Tibial artery (tissue), 4 donors: ENCODE results near the gene REM1.

Source experiments
- DNase-seq, 2 donors: peaks; one replicate each; pipeline ENCODE4 v3.0.0-alpha.2; 2019
- H3K27ac ChIP-seq, 2 donors: fragments of 200-600 bp; sonication (generic) in 1 of 2; 1 replicate in 1 of 2; 2 replicates in 1 of 2; pipeline ENCODE4 v1.5.1; 2018 to 2019; ENCODE audit warnings: mild to moderate bottlenecking in 1 of 2
- H3K27me3 ChIP-seq, 2 donors: fragments of 200-600 bp; sonication (generic) in 1 of 2; one replicate each; pipeline versions ENCODE4 v1.5.1 to v1.6.0; 2016 to 2019
- H3K36me3 ChIP-seq, 3 donors: fragments of 200-600 bp; sonication (generic) in 2 of 3; one replicate each; pipeline ENCODE4 v1.5.1; 2016 to 2019; ENCODE audit warnings: mild to moderate bottlenecking in 2 of 3
- H3K4me1 ChIP-seq, 4 donors: fragments of 200-600 bp; sonication (generic) in 2 of 4; 1 replicate in 3 of 4; 2 replicates in 1 of 4; pipeline ENCODE4 v1.5.1; 2016 to 2019
- H3K4me3 ChIP-seq, 2 donors: fragments of 200-600 bp; sonication (generic) in 1 of 2; 1 replicate in 1 of 2; 2 replicates in 1 of 2; pipeline ENCODE4 v1.5.1; 2018 to 2019; ENCODE audit warnings: mild to moderate bottlenecking in 2 of 2
- H3K9me3 ChIP-seq, 3 donors: fragments of 200-600 bp; sonication (generic) in 1 of 3; one replicate each; pipeline ENCODE4 v1.5.1; 2016 to 2019
- intact Hi-C: fragments of 100-400 bp; cut with DNase I; formaldehyde crosslinking; loops from one replicate; pipeline ENCODE4 v1.15.0; 2023; ENCODE audit warnings: low total_unique reads
- TF ChIP-seq, protein P1 (sequence below), 2 experiments: fragments of 200-600 bp in 1 of 2; fragments of 450-650 bp in 1 of 2; IDR thresholded peaks; one replicate each; pipeline ENCODE4 v1.5.1; 2017 to 2019; ENCODE audit warnings: antibody characterized with exemption in 2 of 2, mild to moderate bottlenecking in 1 of 2, moderate library complexity in 1 of 2

The REM1 gene

GRCh38 chr20:31490752-31491151 is 15.7 kb downstream of the REM1 start:
- no peak overlapping the region for H3K27ac ChIP-seq
- no peaks in the 10 kb centered on the region for H3K36me3 ChIP-seq
- H3K4me1 ChIP-seq, result peaks cover 0 to 14% (median 4%) of the 10 kb centered on the region in 4 donors
- intact Hi-C loops, result no loop called here
- H3K27me3 ChIP-seq, result no peaks in the 10 kb centered on the region
- no peak overlapping the region for H3K4me3 ChIP-seq
- no peak for DNase-seq
- H3K9me3 ChIP-seq, result no peaks in the 10 kb centered on the region
- TF ChIP-seq, protein P1, sequence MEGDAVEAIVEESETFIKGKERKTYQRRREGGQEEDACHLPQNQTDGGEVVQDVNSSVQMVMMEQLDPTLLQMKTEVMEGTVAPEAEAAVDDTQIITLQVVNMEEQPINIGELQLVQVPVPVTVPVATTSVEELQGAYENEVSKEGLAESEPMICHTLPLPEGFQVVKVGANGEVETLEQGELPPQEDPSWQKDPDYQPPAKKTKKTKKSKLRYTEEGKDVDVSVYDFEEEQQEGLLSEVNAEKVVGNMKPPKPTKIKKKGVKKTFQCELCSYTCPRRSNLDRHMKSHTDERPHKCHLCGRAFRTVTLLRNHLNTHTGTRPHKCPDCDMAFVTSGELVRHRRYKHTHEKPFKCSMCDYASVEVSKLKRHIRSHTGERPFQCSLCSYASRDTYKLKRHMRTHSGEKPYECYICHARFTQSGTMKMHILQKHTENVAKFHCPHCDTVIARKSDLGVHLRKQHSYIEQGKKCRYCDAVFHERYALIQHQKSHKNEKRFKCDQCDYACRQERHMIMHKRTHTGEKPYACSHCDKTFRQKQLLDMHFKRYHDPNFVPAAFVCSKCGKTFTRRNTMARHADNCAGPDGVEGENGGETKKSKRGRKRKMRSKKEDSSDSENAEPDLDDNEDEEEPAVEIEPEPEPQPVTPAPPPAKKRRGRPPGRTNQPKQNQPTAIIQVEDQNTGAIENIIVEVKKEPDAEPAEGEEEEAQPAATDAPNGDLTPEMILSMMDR (IDR thresholded peaks at IDR 0.05), result no peak

DNA sequence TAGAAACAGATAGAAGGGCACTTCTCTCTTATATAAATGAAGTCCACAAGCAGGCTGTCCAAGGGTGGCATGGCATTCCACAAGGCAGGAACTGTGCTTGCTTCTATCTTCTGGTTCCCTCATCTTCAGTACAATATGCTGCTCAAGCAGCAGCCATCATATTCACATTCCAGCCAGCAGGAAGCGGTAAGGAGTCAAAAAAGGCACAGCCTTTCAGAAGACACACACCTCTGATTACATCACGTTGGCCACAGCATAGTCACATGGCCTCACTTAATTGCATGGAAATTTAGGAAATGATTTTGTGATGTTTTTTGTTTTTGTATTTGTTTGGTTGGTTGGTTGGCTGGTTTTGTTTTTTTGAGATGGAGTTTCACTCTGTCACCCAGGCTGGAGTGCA is 19.0 kb downstream of the REM1 start:
- Histone ChIP-seq H3K27ac (no peak overlapping the region), H3K4me3 (no peak overlapping the region), H3K4me1 (peaks cover 0 to 29% (median 16%) of the 10 kb centered on the region in 4 donors), H3K9me3 (no peaks in the 10 kb centered on the region), H3K27me3 (no peaks in the 10 kb centered on the region), H3K36me3 (no peaks in the 10 kb centered on the region)
- TF ChIP-seq, protein P1 (IDR thresholded peaks at IDR 0.05), result peak; percentile 18 to 24
- intact Hi-C loops, result no loop called here
- no peak for DNase-seq

DNA sequence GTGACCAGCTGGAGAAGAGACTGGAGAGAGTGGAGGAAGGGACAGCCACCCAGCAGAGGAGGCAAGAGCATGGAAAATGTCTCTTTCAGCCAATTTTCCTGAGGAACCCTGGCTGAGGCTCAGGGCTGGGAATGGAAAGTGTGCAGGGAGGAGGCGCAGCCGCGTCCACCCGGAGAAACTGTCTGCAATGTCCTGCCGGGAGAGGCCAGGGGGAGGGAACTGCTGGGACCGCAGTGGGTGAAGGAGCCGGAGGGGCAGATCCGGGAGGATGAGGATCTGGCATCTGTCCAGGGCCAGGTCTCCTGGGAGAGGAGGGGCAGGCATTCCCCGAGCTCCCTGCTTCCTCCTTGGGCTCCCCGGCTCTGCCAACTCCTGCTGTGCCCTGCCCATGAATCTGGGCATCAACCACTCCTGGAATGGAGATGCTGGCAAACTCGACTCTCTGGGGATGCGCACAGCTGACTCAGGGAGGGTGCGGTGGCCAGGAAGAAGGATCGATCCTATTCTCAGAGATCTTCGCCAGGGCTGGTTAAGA is 21.7 kb downstream of the REM1 start:
- Histone ChIP-seq H3K27me3 (no peaks in the 10 kb centered on the region), H3K36me3 (no peaks in the 10 kb centered on the region), H3K27ac (peak overlapping the region; percentile 62 to 73), H3K4me3 (peak overlapping the region; percentile 33 to 41), H3K4me1 (peaks cover 0 to 29% (median 16%) of the 10 kb centered on the region in 4 donors), H3K9me3 (no peaks in the 10 kb centered on the region)
- intact Hi-C loops, result no loop called here
- TF ChIP-seq, protein P1 (IDR thresholded peaks at IDR 0.05), result no peak
- peak; percentile 63 to 92 for DNase-seq

DNA sequence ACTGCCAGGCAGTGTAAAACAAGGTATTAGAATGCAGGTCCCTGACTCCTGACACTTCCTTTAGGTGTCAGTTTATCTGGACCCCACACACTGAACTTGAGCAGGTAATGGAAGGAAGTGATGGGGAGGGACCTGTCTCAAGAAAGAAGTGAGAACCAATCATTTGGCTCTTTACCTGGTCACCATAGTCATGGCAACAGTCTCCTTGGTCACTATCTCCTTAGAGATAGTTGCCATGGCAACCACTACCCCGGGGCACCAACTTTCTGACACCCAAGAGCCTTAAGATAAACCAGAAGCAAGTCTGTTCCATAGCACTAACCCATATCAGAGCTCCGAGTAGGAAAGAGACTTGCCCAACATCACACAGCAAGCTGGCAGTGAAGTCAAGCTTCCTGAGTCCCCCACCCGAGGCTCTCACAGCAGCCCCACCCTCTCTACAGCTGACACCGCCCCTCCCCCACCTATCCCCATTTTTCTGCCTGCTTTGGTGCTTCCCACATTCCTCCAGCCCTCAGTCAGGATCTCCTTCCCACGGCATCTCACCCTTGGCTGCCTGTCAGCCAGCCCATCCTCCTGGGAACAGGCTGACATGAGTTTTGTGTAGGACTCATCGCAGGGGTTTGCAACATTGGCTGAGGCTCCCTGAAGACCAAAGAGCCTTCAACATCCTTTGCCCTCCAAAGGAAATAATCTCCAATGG is 22.9 kb downstream of the REM1 start:
- Histone ChIP-seq H3K27me3 (no peaks in the 10 kb centered on the region), H3K9me3 (no peaks in the 10 kb centered on the region), H3K36me3 (no peaks in the 10 kb centered on the region), H3K27ac (peak overlapping the region; percentile 62 to 73), H3K4me1 (peaks cover 0 to 32% (median 16%) of the 10 kb centered on the region in 4 donors), H3K4me3 (no peak overlapping the region)
- intact Hi-C loops, result no loop called here
- DNase-seq, result no peak
- TF ChIP-seq, protein P1 (IDR thresholded peaks at IDR 0.05), result no peak

GRCh38 chr20:31500527-31500926 is 25.4 kb downstream of the REM1 start:
- H3K27ac ChIP-seq, result no peak overlapping the region
- no peaks in the 10 kb centered on the region for H3K27me3 ChIP-seq
- no peaks in the 10 kb centered on the region for H3K36me3 ChIP-seq
- no peaks in the 10 kb centered on the region for H3K9me3 ChIP-seq
- no peak overlapping the region for H3K4me3 ChIP-seq
- intact Hi-C loops, result no loop called here
- peaks cover 0 to 36% (median 16%) of the 10 kb centered on the region in 4 donors for H3K4me1 ChIP-seq
- TF ChIP-seq, protein P1 (IDR thresholded peaks at IDR 0.05), result no peak
- DNase-seq, result no peak
